ENCODE measurements around the gene MTREX.

The MTREX gene

GRCh38 chr5:55372130-55372925, 64.5 kb downstream of the MTREX start:
- no peak for DNase-seq (ENCODE audit: low read depth)
- TF ChIP-seq, protein P1, sequence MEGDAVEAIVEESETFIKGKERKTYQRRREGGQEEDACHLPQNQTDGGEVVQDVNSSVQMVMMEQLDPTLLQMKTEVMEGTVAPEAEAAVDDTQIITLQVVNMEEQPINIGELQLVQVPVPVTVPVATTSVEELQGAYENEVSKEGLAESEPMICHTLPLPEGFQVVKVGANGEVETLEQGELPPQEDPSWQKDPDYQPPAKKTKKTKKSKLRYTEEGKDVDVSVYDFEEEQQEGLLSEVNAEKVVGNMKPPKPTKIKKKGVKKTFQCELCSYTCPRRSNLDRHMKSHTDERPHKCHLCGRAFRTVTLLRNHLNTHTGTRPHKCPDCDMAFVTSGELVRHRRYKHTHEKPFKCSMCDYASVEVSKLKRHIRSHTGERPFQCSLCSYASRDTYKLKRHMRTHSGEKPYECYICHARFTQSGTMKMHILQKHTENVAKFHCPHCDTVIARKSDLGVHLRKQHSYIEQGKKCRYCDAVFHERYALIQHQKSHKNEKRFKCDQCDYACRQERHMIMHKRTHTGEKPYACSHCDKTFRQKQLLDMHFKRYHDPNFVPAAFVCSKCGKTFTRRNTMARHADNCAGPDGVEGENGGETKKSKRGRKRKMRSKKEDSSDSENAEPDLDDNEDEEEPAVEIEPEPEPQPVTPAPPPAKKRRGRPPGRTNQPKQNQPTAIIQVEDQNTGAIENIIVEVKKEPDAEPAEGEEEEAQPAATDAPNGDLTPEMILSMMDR (conservative IDR thresholded peaks at IDR 0.05; ENCODE audit: low read depth, low read length) = no peak
- H3K4me3 ChIP-seq (ENCODE audit: low read depth, low read length) = no peak overlapping the region

DNA sequence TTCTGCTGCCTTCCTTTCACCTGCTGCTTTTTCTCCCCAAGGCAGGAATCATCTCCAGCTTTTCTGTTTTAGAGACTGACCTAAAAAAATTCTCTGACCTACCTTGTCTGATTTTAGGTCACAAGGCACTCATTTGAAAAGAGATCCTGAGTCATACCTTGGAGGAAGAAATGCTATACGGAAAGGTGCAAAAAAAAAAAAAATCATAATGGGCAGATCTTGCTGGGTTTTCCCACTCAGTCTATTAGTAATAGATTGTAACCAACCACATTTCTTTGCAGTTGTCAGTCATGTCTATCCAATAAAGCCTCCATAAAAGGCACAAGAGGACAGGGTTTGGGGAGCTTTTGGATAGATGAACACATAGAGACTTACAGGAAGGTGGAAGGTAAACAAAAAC, 70.0 kb downstream of the MTREX start:
- no peak overlapping the region for H3K4me3 ChIP-seq (ENCODE audit: low read depth, low read length)
- TF ChIP-seq, protein P1 (conservative IDR thresholded peaks at IDR 0.05; ENCODE audit: low read depth, low read length) = no peak
- DNase-seq (ENCODE audit: low read depth) = no peak

DNA sequence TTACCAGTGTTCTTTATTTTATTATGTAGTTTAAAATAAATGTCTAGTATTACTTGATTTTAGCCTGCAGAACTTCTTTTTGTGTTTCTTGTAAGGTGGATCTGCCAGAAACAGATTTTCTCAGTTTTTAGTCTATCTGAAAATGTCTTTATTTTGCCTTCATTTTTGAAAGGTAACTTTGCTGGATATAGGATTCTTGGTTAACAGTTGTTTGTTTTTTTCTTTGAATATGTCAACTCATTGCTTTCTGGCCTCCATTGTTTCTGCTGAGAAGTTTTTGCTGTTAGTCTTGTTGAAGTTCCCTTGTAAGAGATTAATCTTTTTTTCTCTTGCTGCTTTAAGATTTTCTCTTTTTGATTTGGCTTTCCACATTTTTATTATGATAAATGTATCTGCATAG, 75.5 kb downstream of the MTREX start:
- H3K4me3 ChIP-seq (ENCODE audit: low read depth, low read length) = no peak overlapping the region
- TF ChIP-seq, protein P1 (conservative IDR thresholded peaks at IDR 0.05; ENCODE audit: low read depth, low read length) = no peak
- DNase-seq (ENCODE audit: low read depth) = no peak

GRCh38 chr5:55384072-55384471, 76.3 kb downstream of the MTREX start:
- H3K4me3 ChIP-seq (ENCODE audit: low read depth, low read length) = no peak overlapping the region
- TF ChIP-seq, protein P1 (conservative IDR thresholded peaks at IDR 0.05; ENCODE audit: low read depth, low read length) = no peak
- DNase-seq (ENCODE audit: low read depth) = no peak

DNA sequence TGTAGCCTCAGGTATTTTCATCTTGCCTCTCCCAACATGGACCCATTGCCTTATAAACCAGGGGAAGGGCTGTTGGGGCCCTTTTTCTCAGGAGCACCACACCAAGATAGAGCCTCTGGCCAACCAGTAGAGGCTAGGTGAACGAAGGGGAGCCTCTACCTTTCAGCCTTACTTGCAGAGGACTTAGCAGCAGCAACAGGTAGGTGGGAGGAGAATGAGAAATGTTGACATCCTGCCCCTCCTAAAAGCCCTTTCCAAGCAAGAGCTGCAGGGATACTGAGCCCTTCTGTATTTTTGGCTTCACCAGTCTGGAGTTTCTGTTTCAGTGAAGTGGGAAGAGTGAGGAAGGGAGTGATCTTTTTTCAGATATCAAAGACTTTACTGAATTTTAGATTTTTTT, 77.4 kb downstream of the MTREX start:
- DNase-seq (ENCODE audit: low read depth) = no peak
- no peak overlapping the region for H3K4me3 ChIP-seq (ENCODE audit: low read depth, low read length)
- TF ChIP-seq, protein P1 (conservative IDR thresholded peaks at IDR 0.05; ENCODE audit: low read depth, low read length) = no peak

GRCh38 chr5:55385846-55386245, 78.1 kb downstream of the MTREX start:
- H3K4me3 ChIP-seq (ENCODE audit: low read depth, low read length) = no peak overlapping the region
- TF ChIP-seq, protein P1 (conservative IDR thresholded peaks at IDR 0.05; ENCODE audit: low read depth, low read length) = no peak
- no peak for DNase-seq (ENCODE audit: low read depth)

GRCh38 chr5:55386356-55386755, 78.6 kb downstream of the MTREX start:
- TF ChIP-seq, protein P1 (conservative IDR thresholded peaks at IDR 0.05; ENCODE audit: low read depth, low read length) = no peak
- no peak for DNase-seq (ENCODE audit: low read depth)
- H3K4me3 ChIP-seq (ENCODE audit: low read depth, low read length) = no peak overlapping the region
